K562 (cell line): ENCODE data around the gene CAB39. TPM values are rescaled to one million over a fixed set of nuclear protein-coding genes. Genes with fewer than 3 reads are reported as not detected.
"Not testable (repeated sequence)": the region's sequence is repeated elsewhere in the genome, so short reads cannot be mapped to it uniquely, and the experiment has no call there.

Experiments
- ATAC-seq: fragments of 200-7000 bp; cut with Tn5 transposase; 3 replicates; pipeline ENCODE4 v1.9.1; 2020; ENCODE audit warnings: moderate library complexity
- BruUV-seq: library from RNA; stranded (reverse); fragments of 400-500 nt; replicated peaks from 2 replicates; lab custom pipeline; 2021; lab: Mats Ljungman, UMichigan
- CTCF ChIA-PET: fragments of 300-600 bp; formaldehyde crosslinking; extraction: SDS; loops from one replicate; lab custom pipeline; 2021; ENCODE audit warnings: low intra/inter-chr PET ratio; lab: Yijun Ruan, JAX
- POLR2A ChIA-PET: fragments of 300-600, 350-650 bp; sonication (Branson Sonifier 250); formaldehyde crosslinking; extraction: SDS; loops from one replicate; lab custom pipeline; 2021; ENCODE audit warnings: antibody characterized with exemption, inconsistent platforms; lab: Yijun Ruan, JAX
- DNase-seq, 4 experiments: peaks; one replicate each; pipeline versions ENCODE4 v3.0.0 to v3.0.0-alpha.2; 2011 to 2018; ENCODE audit warnings: low spot score in 3 of 4, mixed read lengths in 3 of 4; ENCODE audit errors: extremely low read depth in 1 of 4
- FAIRE-seq: peaks from 2 replicates; lab custom pipeline; 2011; peaks lifted over from hg19 to GRCh38; lab: Jason Lieb, UNC
- H2AFZ ChIP-seq: 2 replicates; pipeline ENCODE4 v1.6.0; 2011; ENCODE audit warnings: low read depth, low read length, control low read depth, inconsistent platforms
- H3K27ac ChIP-seq: fragments of 200-600 bp; 3 replicates; pipeline ENCODE4 v1.8.0; 2011; ENCODE audit warnings: low read depth, mild to moderate bottlenecking, control low read depth, inconsistent platforms, low read length, moderate library complexity, mixed read lengths; ENCODE audit errors: extremely low read depth
- H3K27me3 ChIP-seq, 2 experiments: fragments of 300-600 bp in 1 of 2; 2 replicates in 1 of 2; 3 replicates in 1 of 2; pipeline versions ENCODE4 v1.6.0 to v1.8.0; 2011; ENCODE audit warnings: inconsistent platforms in 2 of 2, low read length in 2 of 2, mild to moderate bottlenecking in 1 of 2, mixed read lengths in 1 of 2, moderate library complexity in 1 of 2; ENCODE audit not compliant: control insufficient read depth in 2 of 2, insufficient read depth in 2 of 2
- H3K36me3 ChIP-seq: fragments of 300-600 bp; 3 replicates; pipeline ENCODE4 v1.8.0; 2011; ENCODE audit warnings: mild to moderate bottlenecking, low read length, inconsistent platforms; ENCODE audit not compliant: control insufficient read depth, insufficient read depth
- H3K4me1 ChIP-seq, 2 experiments: fragments of 200-600 bp in 1 of 2; replicated peaks in 1 of 2; 2 replicates in 1 of 2; 3 replicates in 1 of 2; pipeline versions ENCODE4 v1.5.1 to v1.8.0; 2011; ENCODE audit warnings: inconsistent platforms in 2 of 2, low read length in 2 of 2, mild to moderate bottlenecking in 1 of 2, mixed read lengths in 1 of 2, moderate library complexity in 1 of 2; ENCODE audit not compliant: control insufficient read depth in 2 of 2, insufficient read depth in 2 of 2
- H3K4me2 ChIP-seq: 2 replicates; pipeline ENCODE4 v1.6.1; 2011; ENCODE audit warnings: low read length, control low read depth, inconsistent platforms, mixed read lengths; ENCODE audit not compliant: insufficient read depth
- H3K4me3 ChIP-seq: fragments of 200-600 bp; sonication (generic), shearing (Covaris generic); 2 replicates; pipeline ENCODE4 v1.5.1; 2016; ENCODE audit warnings: control low read depth, inconsistent platforms
- H3K79me2 ChIP-seq: fragments of 200-600 bp; 3 replicates; pipeline ENCODE4 v1.8.0; 2011; ENCODE audit warnings: low read length, inconsistent platforms; ENCODE audit not compliant: control insufficient read depth, insufficient read depth
- H3K9ac ChIP-seq, 2 experiments: 2 replicates each; pipeline versions ENCODE4 v1.6.0 to v1.6.1; 2011; ENCODE audit warnings: low read depth in 2 of 2, low read length in 2 of 2, control low read depth in 1 of 2, inconsistent platforms in 1 of 2, mild to moderate bottlenecking in 1 of 2, mixed read lengths in 1 of 2; ENCODE audit not compliant: insufficient read depth in 1 of 2
- H3K9me1 ChIP-seq: one replicate; pipeline ENCODE4 v1.6.0; 2011; ENCODE audit warnings: inconsistent platforms, mild to moderate bottlenecking, low read length, moderate library complexity; ENCODE audit not compliant: control insufficient read depth, insufficient read depth
- H3K9me3 ChIP-seq: replicated peaks from 2 replicates; pipeline ENCODE4 v1.5.1; 2011; ENCODE audit warnings: low read depth, low read length, inconsistent platforms; ENCODE audit not compliant: control insufficient read depth, insufficient read depth
- H4K20me1 ChIP-seq: replicated peaks from 2 replicates; pipeline ENCODE4 v1.6.1; 2011; ENCODE audit warnings: low read length, inconsistent platforms, mixed read lengths; ENCODE audit not compliant: control insufficient read depth, insufficient read depth
- CBX3 ChIP-seq, 2 experiments: IDR thresholded peaks; 1 replicate in 1 of 2; 2 replicates in 1 of 2; pipeline ENCODE4 v1.6.1; 2012; ENCODE audit warnings: inconsistent platforms in 2 of 2, low read length in 2 of 2, borderline replicate concordance in 1 of 2, control low read depth in 1 of 2
- ETV6 ChIP-seq, 3 experiments: fragments of 150-350 bp in 1 of 3; sonication (generic) in 1 of 3; formaldehyde crosslinking in 1 of 3; IDR thresholded peaks; 2 replicates each; pipeline versions ENCODE4 v1.6.1 to v1.8.0; 2014 to 2022; ENCODE audit warnings: borderline replicate concordance in 2 of 3, low read depth in 2 of 3, antibody characterized with exemption in 1 of 3, low read length in 1 of 3, mild to moderate bottlenecking in 1 of 3, missing genetic modification reagents in 1 of 3
- MAFG ChIP-seq: fragments of 450-650 bp; conservative IDR thresholded peaks from 2 replicates; pipeline ENCODE4 v1.6.1; 2016; ENCODE audit warnings: missing genetic modification characterization, missing compliant biosample characterization
- TRIM24 ChIP-seq, 2 experiments: fragments of 450-650 bp; IDR thresholded peaks; 2 replicates each; pipeline ENCODE4 v1.6.1; 2016
- TRIM28 ChIP-seq: fragments of 450-650 bp; IDR thresholded peaks from 2 replicates; pipeline ENCODE4 v1.6.1; 2017
- ZEB2 ChIP-seq: fragments of 450-650 bp; IDR thresholded peaks from 2 replicates; pipeline ENCODE4 v1.6.1; 2016
- ZNF280A ChIP-seq: fragments of 450-650 bp; IDR thresholded peaks from 2 replicates; pipeline ENCODE4 v1.6.1; 2018; ENCODE audit warnings: mild to moderate bottlenecking, low read depth; ENCODE audit not compliant: partially characterized antibody
- ZNF316 ChIP-seq: fragments of 450-650 bp; IDR thresholded peaks from 2 replicates; pipeline ENCODE4 v1.6.1; 2016
- WGBS: fragments of 100-300 bp; shearing (Covaris generic); methylation state at CpG from one replicate; pipeline ENCODE4 v1.1.6; 2016; ENCODE audit warnings: low coverage, mixed read lengths; ENCODE audit not compliant: insufficient coverage; ENCODE audit errors: missing lambda C conversion rate; 5-methylcytosine and 5-hydroxymethylcytosine counted together
- in situ Hi-C: fragments of 300-500 bp; cut with MboI; formaldehyde crosslinking; loops from 4 replicates; pipeline ENCODE4 v1.15.0; 2018; ENCODE audit warnings: inconsistent platforms, mixed read lengths
- intact Hi-C: fragments of 100-400 bp; cut with micrococcal nuclease; formaldehyde crosslinking; loops from 2 replicates; pipeline ENCODE4 v1.14.2; 2022
- polyA plus RNA-seq, 8 experiments: library from polyadenylated mRNA; depleted of rRNA in 4 of 8; stranded (reverse) in 5 of 8; unstranded in 3 of 8; fragments of >200 nt; fragmentation: Nextera tagmentation in 2 of 8; fragmentation: Illumina TruSeq in 1 of 8; extraction: Ambion mirVana in 2 of 8; extraction: Trizol in 1 of 8; gene quantifications; 2 replicates each; pipeline versions ENCODE4 v1.2.1 to v1.2.3, GENCODE V29; 2011 to 2014; ENCODE audit warnings: inconsistent platforms in 1 of 8, missing spikeins in 1 of 8
- total RNA-seq, 7 experiments: library from RNA; depleted of rRNA in 6 of 7; stranded (reverse); fragments of >200 nt in 6 of 7; fragmentation: Illumina TruSeq in 2 of 7; extraction: Trizol in 2 of 7; gene quantifications; 2 replicates each; pipeline versions ENCODE4 v1.2.1 to v1.2.3, GENCODE V29; 2011 to 2021; ENCODE audit warnings: low replicate concordance in 1 of 7

Gene CAB39
- total and polyA plus RNA-seq, 9 of the 15 experiments (the other 6 are each of a cell fraction or from before 2014, with no cell fraction given), result 27.2 to 94.4 (median 70.1) TPM

DNA sequence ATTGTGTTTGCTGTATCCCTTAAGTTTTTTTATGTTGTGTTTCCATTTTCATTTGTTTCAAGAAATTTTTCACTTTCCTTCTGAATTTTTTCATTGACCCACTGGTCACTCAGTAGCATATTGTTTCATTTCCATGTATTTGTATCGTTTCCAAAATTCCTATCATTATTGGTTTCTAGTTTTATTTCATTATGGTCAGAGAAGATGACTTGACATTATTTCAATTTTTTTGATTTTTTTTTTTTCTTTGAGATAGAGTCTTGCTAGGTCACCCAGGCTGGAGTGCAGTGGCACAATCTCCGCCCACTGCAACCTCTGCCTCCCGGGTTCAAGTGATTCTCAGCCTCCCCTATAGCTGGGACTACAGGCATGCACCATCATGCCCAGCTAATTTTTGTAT lies 11.3 kb upstream of the CAB39 start:
- H3K27me3 ChIP-seq, result no peaks in the 10 kb centered on the region
- intact Hi-C loops (no loop called here), in situ Hi-C loops (no loop called here)
- WGBS, result 65% methylated on average over 3 of the region's 3 CpGs
- no peak overlapping the region for H3K4me3 ChIP-seq
- H3K4me2 ChIP-seq, result no peak overlapping the region
- H4K20me1 ChIP-seq, result no peaks in the 10 kb centered on the region
- no peaks in the 10 kb centered on the region for H3K36me3 ChIP-seq
- ATAC-seq (no peak), DNase-seq (no peak), FAIRE-seq (no peak)
- POLR2A ChIA-PET, result no interaction called here
- CTCF ChIA-PET, result no interaction called here
- H3K9me3 ChIP-seq, result no peaks in the 10 kb centered on the region; the same call in 1 of the 2 replicates
- TF ChIP-seq ZNF316 (peak; percentile 62), ETV6 (IDR thresholded peaks at IDR 0.05; ENCODE audit: borderline replicate concordance in 1 of 2, low read depth in 2 of 2, low read length in 1 of 2) (no peak), ETV6 (CRISPR knock-in tag; IDR thresholded peaks at IDR 0.05; ENCODE audit: borderline replicate concordance) (no peak), MAFG (peak; percentile 56)
- no peaks in the 10 kb centered on the region for H3K79me2 ChIP-seq
- H3K9ac ChIP-seq, result no peak overlapping the region
- H3K27ac ChIP-seq, result no peak overlapping the region
- H2AFZ ChIP-seq, result no peak overlapping the region
- H3K9me1 ChIP-seq, result no peaks in the 10 kb centered on the region
- no peaks in the 10 kb centered on the region for H3K4me1 ChIP-seq
- BruUV-seq, result no TSS peak

- TF ChIP-seq ZEB2 (0 out of 2 replicates have a peak, but pooled peaks have one; percentile 20), ZNF280A (peak; percentile 80), TRIM28 (peak; percentile 80; the same call in 1 of the 2 replicates), TRIM24 (IDR thresholded peaks at IDR 0.05) (peak in 1 of 2 experiments; percentile 42; a peak in 1 of 4 replicates), CBX3 (IDR thresholded peaks at IDR 0.05; ENCODE audit: borderline replicate concordance in 1 of 2, low read length in 2 of 2) (peak in 1 of 2 experiments; percentile 69; a peak in 1 of 3 replicates)
- H4K20me1 ChIP-seq, H3K4me3 ChIP-seq, H3K4me2 ChIP-seq, H3K4me1 ChIP-seq, DNase-seq, CTCF ChIA-PET, H3K9me1 ChIP-seq, H2AFZ ChIP-seq, H3K27me3 ChIP-seq, FAIRE-seq, BruUV-seq, H3K27ac ChIP-seq, in situ Hi-C loops, H3K79me2 ChIP-seq, H3K36me3 ChIP-seq, POLR2A ChIA-PET, H3K9me3 ChIP-seq, ATAC-seq, H3K9ac ChIP-seq, intact Hi-C loops: not testable (repeated sequence)
- WGBS, result 68% methylated on average over 4 of the region's 4 CpGs
Observed at GRCh38 chr2:230702457-230702856, 10.2 kb upstream of the CAB39 start.
